Transverse colon (tissue), 4 donors: ENCODE measurements around the gene C1orf174. TPM values are rescaled to one million over a fixed set of nuclear protein-coding genes. Genes with fewer than 3 reads are reported as not detected.
"Not testable (repeated sequence)": the region's sequence is repeated elsewhere in the genome, so short reads cannot be mapped to it uniquely, and the experiment has no call there.

Experiments
- DNase-seq: peaks from one replicate; pipeline ENCODE4 v3.0.0-alpha.2; 2019
- H3K27ac ChIP-seq, 4 donors: fragments of 200-600 bp; sonication (generic); 2 replicates each; pipeline ENCODE4 v1.5.1; 2016 to 2018; ENCODE audit warnings: inconsistent platforms in 4 of 4
- H3K27me3 ChIP-seq: fragments of 200-600 bp; sonication (generic); 2 replicates; pipeline ENCODE4 v1.5.1; 2017; ENCODE audit warnings: inconsistent platforms
- H3K36me3 ChIP-seq, 4 donors: fragments of 200-600 bp; sonication (generic); 2 replicates each; pipeline ENCODE4 v1.5.1; 2017 to 2019; ENCODE audit warnings: inconsistent platforms in 4 of 4
- H3K4me1 ChIP-seq, 4 donors: fragments of 200-600 bp; sonication (generic); 2 replicates each; pipeline ENCODE4 v1.5.1; 2017 to 2020; ENCODE audit warnings: inconsistent platforms in 4 of 4
- H3K4me3 ChIP-seq, 4 donors: fragments of 200-600 bp; sonication (generic); 1 replicate in 1 of 4; 2 replicates in 3 of 4; pipeline versions ENCODE4 v1.5.1 to v1.6.1; 2017 to 2019; ENCODE audit warnings: inconsistent platforms in 4 of 4
- H3K9me3 ChIP-seq, 2 donors: fragments of 200-600 bp; sonication (generic); 2 replicates each; pipeline ENCODE4 v1.5.1; 2017 to 2019; ENCODE audit warnings: inconsistent platforms in 2 of 2
- EP300 ChIP-seq: sonication (generic); formaldehyde crosslinking; IDR thresholded peaks from one replicate; pipeline ENCODE4 v1.6.1; 2017; ENCODE audit warnings: antibody characterized with exemption, low read depth
- POLR2A ChIP-seq: fragments of 450-650 bp; IDR thresholded peaks from one replicate; pipeline ENCODE4 v1.6.1; 2016; ENCODE audit warnings: antibody characterized with exemption, mild to moderate bottlenecking, moderate library complexity
- POLR2AphosphoS5 ChIP-seq, 3 donors: sonication (generic); formaldehyde crosslinking; IDR thresholded peaks; one replicate each; pipeline ENCODE4 v1.6.1; 2016; ENCODE audit warnings: antibody characterized with exemption in 3 of 3
- WGBS, 2 donors: methylation state at CpG; one replicate each; pipeline ENCODE4 v1.1.5; 2018; ENCODE audit warnings: low coverage in 1 of 2; 5-methylcytosine and 5-hydroxymethylcytosine counted together
- in situ Hi-C, 4 donors: fragments of 200-750 bp; cut with MboI; loops; one replicate each; pipeline versions ENCODE4 v1.15.0 to v1.15.1; 2017; ENCODE audit warnings: low sequenced_read_pairs in 3 of 4, low pct_ligation_motif_present in 1 of 4, low pct_unique_long_range_greater_than_20kb in 1 of 4
- intact Hi-C: fragments of 100-400 bp; cut with DNase I; formaldehyde crosslinking; loops from one replicate; pipeline ENCODE4 v1.15.1; 2023; ENCODE audit warnings: low total_unique reads
- total RNA-seq, 4 donors: library from RNA; depleted of rRNA; stranded (reverse); fragments of >200 nt; gene quantifications; one replicate each; pipeline ENCODE4 v1.1.0, GENCODE V29; 2016
- TF ChIP-seq, protein P1 (sequence below), 5 experiments: fragments of 200-600 bp in 3 of 5; fragments of 450-650 bp in 2 of 5; sonication (generic) in 3 of 5; IDR thresholded peaks; 1 replicate in 2 of 5; 2 replicates in 3 of 5; pipeline ENCODE4 v1.5.1; 2016 to 2017; ENCODE audit warnings: antibody characterized with exemption in 5 of 5, inconsistent platforms in 3 of 5, mild to moderate bottlenecking in 2 of 5, moderate library complexity in 1 of 5

Gene C1orf174
- total RNA-seq, 4 donors from 2014 or later: 23.5 to 45.4 (median 36.6) TPM

DNA sequence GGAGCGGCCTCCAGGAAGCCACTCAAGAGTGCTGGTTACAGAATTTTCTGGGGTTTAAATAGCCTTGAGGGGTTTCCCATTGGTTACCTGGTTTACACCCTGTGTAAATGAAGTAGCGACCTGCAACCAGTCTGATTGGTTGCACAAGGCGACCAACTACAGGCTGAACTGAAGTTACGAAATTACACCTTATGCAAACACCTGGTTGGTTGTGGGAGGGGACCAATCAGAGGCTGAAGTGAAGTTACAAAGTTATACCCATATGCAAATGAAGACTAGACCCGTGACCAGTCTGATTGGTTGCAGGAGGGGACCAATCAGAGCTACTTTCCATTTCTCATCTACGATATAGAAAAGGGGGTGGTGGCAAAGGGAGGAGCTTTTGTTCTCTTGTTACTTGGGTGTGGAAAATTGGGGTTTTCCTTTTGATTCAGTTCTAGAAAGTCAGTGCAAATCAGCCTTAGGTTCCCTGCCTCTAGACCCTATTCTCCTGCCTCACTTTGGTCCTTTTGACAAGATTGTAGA lies 22.2 kb upstream of the C1orf174 start:
- TF ChIP-seq EP300 (no peak), POLR2A (no peak), POLR2AphosphoS5 (IDR thresholded peaks at IDR 0.05) (no peak)
- TF ChIP-seq, protein P1, sequence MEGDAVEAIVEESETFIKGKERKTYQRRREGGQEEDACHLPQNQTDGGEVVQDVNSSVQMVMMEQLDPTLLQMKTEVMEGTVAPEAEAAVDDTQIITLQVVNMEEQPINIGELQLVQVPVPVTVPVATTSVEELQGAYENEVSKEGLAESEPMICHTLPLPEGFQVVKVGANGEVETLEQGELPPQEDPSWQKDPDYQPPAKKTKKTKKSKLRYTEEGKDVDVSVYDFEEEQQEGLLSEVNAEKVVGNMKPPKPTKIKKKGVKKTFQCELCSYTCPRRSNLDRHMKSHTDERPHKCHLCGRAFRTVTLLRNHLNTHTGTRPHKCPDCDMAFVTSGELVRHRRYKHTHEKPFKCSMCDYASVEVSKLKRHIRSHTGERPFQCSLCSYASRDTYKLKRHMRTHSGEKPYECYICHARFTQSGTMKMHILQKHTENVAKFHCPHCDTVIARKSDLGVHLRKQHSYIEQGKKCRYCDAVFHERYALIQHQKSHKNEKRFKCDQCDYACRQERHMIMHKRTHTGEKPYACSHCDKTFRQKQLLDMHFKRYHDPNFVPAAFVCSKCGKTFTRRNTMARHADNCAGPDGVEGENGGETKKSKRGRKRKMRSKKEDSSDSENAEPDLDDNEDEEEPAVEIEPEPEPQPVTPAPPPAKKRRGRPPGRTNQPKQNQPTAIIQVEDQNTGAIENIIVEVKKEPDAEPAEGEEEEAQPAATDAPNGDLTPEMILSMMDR (IDR thresholded peaks at IDR 0.05): no peak
- in situ Hi-C loops: no loop called here
- 78% methylated on average over 1 to 6 of the region's 6 CpGs for WGBS, 2 donors

DNA sequence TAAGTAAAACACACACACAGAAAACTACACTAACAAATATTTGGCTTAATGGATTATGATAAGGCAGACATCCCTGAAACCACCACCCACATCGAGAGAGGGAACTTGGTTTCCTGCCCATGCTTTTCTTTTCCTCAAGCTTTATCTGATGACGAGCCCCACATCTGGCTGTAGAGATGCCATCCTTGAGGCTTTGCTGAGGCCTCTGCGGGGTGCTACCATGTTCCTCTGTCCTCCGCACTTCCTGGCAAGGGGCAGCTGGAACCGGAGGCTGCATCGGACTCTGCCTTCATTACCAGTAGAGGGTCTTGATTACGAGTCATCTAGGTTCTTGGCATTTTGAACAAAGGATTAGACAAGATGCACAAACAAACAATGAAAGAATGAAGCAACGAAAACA lies 21.7 kb upstream of the C1orf174 start:
- intact Hi-C loops: no loop called here
- no peak for DNase-seq
- Histone ChIP-seq H3K27ac (no peak overlapping the region), H3K9me3 (no peaks in the 10 kb centered on the region), H3K27me3 (peaks cover 4% of the 10 kb centered on the region), H3K36me3 (no peaks in the 10 kb centered on the region), H3K4me3 (no peak overlapping the region), H3K4me1 (no peaks in the 10 kb centered on the region)
- in situ Hi-C loops: no loop called here
- WGBS, 2 donors: 70 to 75% methylated on average over 4 to 8 of the region's 8 CpGs
- TF ChIP-seq POLR2AphosphoS5 (IDR thresholded peaks at IDR 0.05): no peak
- TF ChIP-seq POLR2A: no peak
- TF ChIP-seq EP300: no peak
- TF ChIP-seq, protein P1 (IDR thresholded peaks at IDR 0.05): no peak

More for the DNA sequence above, 22.2 kb upstream of the C1orf174 start:
- H3K4me1 ChIP-seq: no peaks in the 10 kb centered on the region
- no peaks in the 10 kb centered on the region for H3K36me3 ChIP-seq
- peaks cover 4% of the 10 kb centered on the region for H3K27me3 ChIP-seq
- DNase-seq: no peak
- no peaks in the 10 kb centered on the region for H3K9me3 ChIP-seq
- intact Hi-C loops: no loop called here
- H3K4me3 ChIP-seq: no peak overlapping the region
- H3K27ac ChIP-seq: no peak overlapping the region

DNA sequence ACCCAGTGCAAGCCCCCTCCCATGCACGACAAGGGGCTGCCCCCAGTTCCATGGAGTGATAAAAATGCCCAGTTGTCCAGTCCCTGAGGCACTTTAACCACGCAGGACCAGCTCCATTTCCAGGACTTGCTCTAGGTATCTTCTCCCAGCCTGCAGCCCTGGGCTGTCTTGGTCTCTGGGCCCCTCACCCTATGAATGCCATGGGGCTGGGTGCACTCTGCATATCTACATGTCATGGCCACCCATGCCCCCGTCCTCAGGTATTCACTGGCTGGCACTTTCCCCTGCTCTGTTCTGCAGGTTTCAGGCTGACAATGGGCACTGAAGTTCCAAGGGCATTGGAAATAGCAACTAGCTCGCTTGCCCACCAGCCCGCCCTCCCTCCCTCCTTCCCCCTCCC lies 19.6 kb upstream of the C1orf174 start:
- Histone ChIP-seq H3K9me3 (no peaks in the 10 kb centered on the region), H3K27me3 (peaks cover 4% of the 10 kb centered on the region), H3K4me3 (no peak overlapping the region), H3K4me1 (no peaks in the 10 kb centered on the region), H3K27ac (no peak overlapping the region), H3K36me3 (no peaks in the 10 kb centered on the region)
- in situ Hi-C loops (no loop called here), intact Hi-C loops (no loop called here)
- no peak for DNase-seq
- 50 to 78% methylated on average over 2 to 5 of the region's 5 CpGs for WGBS, 2 donors
- TF ChIP-seq POLR2A (no peak), POLR2AphosphoS5 (IDR thresholded peaks at IDR 0.05) (no peak), EP300 (no peak)
- TF ChIP-seq, protein P1 (IDR thresholded peaks at IDR 0.05): no peak

DNA sequence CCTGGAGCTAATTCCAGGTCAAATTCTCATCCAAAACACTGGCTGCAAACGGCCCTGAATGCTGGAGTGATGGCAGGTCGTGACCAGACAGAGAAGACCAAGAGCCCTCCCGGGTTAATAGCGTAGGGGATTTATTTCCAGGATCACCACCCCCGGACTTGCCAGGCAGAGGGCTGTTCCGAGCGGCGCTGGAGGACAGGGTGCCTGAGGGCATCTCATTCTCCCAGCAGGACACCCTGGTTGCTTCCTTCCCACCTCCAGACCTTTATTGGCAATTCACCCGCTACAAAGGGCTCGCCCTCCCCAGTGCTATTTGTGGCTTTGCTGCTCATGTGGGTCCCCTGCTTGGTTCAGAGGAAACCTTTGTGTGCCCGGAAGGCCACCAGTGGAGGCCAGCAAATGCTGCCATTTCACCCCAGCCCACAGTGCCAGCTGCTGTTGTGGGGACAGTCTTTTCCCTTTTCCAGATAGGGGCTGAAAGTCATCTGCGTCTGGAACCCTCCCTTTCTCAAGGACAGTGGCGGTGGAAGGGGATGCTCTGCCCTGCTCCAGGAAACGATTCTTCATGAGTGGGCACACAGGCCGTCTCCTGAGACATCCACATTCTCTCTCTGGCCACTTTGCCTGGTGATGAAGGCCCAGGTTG lies 19.0 kb upstream of the C1orf174 start:
- in situ Hi-C loops: no loop called here
- 66% methylated on average over 15 of the region's 15 CpGs; no CpG with 5 or more reads in 1 of the 2 donors for WGBS, 2 donors

DNA sequence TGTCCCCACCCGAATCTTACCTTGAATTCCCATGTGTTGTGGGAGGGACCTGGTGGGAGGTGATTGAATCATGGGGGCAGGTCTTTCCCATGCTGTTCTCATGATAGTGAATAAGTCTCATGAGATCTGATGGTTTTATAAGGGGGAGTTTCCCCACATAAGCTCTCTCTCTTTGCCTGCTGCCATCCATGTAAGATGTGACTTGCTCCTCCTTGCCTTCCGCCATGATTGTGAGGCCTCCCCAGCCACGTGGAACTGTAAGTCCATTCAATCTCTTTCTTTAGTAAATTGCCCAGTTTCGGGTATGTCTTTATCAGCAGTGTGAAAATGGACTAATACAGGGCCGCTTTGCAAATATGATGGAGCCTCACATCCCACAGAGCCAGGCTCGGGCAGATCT lies 18.3 kb upstream of the C1orf174 start:
- intact Hi-C loops, H3K36me3 ChIP-seq, in situ Hi-C loops, H3K9me3 ChIP-seq, H3K27me3 ChIP-seq, H3K4me1 ChIP-seq, H3K4me3 ChIP-seq, H3K27ac ChIP-seq, DNase-seq: not testable (repeated sequence)
- WGBS, 2 donors: 78% methylated on average over 6 of the region's 6 CpGs; no CpG with 5 or more reads in 1 of the 2 donors

More for the DNA sequence above, 19.0 kb upstream of the C1orf174 start:
- Histone ChIP-seq H3K36me3 (no peaks in the 10 kb centered on the region), H3K27ac (no peak overlapping the region), H3K4me3 (no peak overlapping the region), H3K27me3 (peaks cover 4% of the 10 kb centered on the region), H3K4me1 (no peaks in the 10 kb centered on the region), H3K9me3 (no peaks in the 10 kb centered on the region)
- no peak for DNase-seq
- no peak for TF ChIP-seq POLR2AphosphoS5 (IDR thresholded peaks at IDR 0.05)
- TF ChIP-seq, protein P1 (IDR thresholded peaks at IDR 0.05): no peak
- no peak for TF ChIP-seq POLR2A
- no peak for TF ChIP-seq EP300
- intact Hi-C loops: no loop called here
